Duodenal mucosa (tissue), 2 donors: ENCODE measurements around the gene ERN2.

ENCODE experiments used
- H3K27ac ChIP-seq: one replicate; pipeline ENCODE4 v1.7.0; 2013; ENCODE audit warnings: low read depth, low read length
- H3K27me3 ChIP-seq, 2 donors: one replicate each; pipeline ENCODE4 v1.7.0; 2013; ENCODE audit warnings: low read length in 2 of 2, control low read depth in 1 of 2; ENCODE audit not compliant: insufficient read depth in 2 of 2, control insufficient read depth in 1 of 2
- H3K36me3 ChIP-seq, 2 donors: one replicate each; pipeline ENCODE4 v1.7.0; 2013; ENCODE audit warnings: low read length in 2 of 2, control low read depth in 1 of 2; ENCODE audit not compliant: insufficient read depth in 2 of 2, control insufficient read depth in 1 of 2
- H3K4me1 ChIP-seq, 2 donors: one replicate each; pipeline ENCODE4 v1.7.0; 2013; ENCODE audit warnings: low read length in 2 of 2, control low read depth in 1 of 2; ENCODE audit not compliant: insufficient read depth in 2 of 2, control insufficient read depth in 1 of 2
- H3K4me3 ChIP-seq, 2 donors: one replicate each; pipeline ENCODE4 v1.7.0; 2013; ENCODE audit warnings: low read length in 2 of 2, low read depth in 1 of 2
- H3K9ac ChIP-seq, 2 donors: one replicate each; pipeline ENCODE4 v1.7.0; 2013; ENCODE audit warnings: low read length in 2 of 2, low read depth in 1 of 2
- H3K9me3 ChIP-seq, 2 donors: one replicate each; pipeline ENCODE4 v1.7.0; 2013; ENCODE audit warnings: low read length in 2 of 2, control low read depth in 1 of 2; ENCODE audit not compliant: control insufficient read depth in 1 of 2

The ERN2 gene

DNA sequence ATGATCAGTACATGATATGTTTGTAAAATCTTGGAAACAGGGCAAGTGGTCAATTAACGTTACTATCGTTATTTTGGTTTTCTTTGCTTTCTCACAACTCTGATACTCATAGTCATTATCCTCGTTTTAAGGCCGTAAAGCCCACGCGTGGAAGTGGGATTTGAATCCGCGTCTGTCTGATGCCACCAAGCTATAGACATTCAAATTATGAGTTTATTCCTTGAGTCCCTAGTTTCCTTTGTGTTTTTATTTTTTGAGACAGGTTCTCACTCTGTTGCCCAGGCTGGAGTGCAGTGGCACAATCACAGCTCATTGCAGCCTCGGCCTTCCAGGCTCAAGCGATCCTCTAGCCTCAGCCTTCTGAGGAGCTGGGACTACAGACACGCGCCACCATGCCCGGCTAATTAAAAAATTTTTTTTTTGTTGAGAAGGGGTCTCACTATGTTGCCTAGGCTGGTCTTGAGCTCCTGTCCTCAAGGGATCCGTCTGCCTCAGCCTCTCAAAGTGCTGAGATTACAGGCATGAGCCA, 70.7 kb downstream of the ERN2 start:
- Histone ChIP-seq H3K27ac (no peak overlapping the region), H3K4me3 (peak overlapping the region; percentile 83 to 98), H3K9me3 (no peaks in the 10 kb centered on the region), H3K36me3 (peaks cover 0 to 7% of the 10 kb centered on the region in 2 donors), H3K4me1 (peaks cover 18 to 21% of the 10 kb centered on the region in 2 donors), H3K27me3 (no peaks in the 10 kb centered on the region), H3K9ac (peak overlapping the region; percentile 69 to 97)

DNA sequence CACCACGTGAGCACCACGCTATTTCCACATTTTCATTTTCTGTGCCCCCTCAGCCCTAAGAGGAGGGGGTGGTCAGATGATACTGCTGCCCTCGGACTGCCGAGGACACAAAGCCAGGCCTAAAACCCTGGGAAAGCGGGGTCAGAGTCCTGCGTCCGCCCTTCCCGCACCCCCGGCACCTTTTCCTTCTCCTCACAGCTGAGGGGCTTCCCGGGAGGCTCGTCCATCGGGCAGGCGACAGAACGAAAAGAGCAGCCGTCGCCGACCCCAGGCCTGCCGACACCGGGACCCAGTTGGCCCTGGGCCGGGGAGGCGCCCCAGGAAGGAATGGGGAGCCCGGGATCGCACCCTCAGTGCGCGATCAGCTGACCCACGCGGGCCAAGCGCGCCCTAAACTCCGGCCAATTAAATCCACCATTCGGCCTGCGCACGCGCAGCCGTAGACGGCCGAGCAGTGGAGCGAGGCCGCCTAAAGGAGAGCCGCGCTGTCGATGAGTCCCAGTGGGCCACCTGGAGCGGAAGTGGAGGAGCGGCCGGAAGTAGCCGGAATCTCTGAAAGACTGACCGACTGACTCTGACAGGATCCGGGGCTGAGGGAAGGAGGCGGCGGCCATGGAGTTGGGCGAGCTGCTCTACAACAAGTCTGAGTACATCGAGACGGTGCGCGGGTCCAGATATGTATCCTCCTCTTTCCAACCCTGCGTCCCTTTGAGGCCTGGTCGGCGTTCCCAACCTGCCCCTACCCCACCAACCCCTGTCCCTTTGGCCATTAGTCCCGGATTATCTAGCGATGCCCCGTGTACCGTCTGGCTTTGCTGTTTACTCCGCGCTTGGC, 71.9 kb downstream of the ERN2 start, which contains the start of the genes DCTN5 and PALB2:
Gene DCTN5, plus strand, starts transcription at position 536 of the 835 bp plus-strand sequence. Its CDS starts 77 bp downstream, at position 613.
Gene PALB2, minus strand, starts transcription at position 380 of the 835 bp plus-strand sequence. Its CDS starts 153 bp downstream, at position 227.
- H3K9me3 ChIP-seq: no peaks in the 10 kb centered on the region
- H3K27me3 ChIP-seq: no peaks in the 10 kb centered on the region
- peak within 1 kb of the TSS; percentile 83 to 98 for H3K4me3 ChIP-seq
- peak within 1 kb of the TSS; percentile 69 to 97 for H3K9ac ChIP-seq
- H3K36me3 ChIP-seq: peaks cover 0 to 7% of the 10 kb centered on the region in 2 donors
- H3K27ac ChIP-seq: peak within 1 kb of the TSS; percentile 31
- peaks cover 18 to 21% of the 10 kb centered on the region in 2 donors for H3K4me1 ChIP-seq

DNA sequence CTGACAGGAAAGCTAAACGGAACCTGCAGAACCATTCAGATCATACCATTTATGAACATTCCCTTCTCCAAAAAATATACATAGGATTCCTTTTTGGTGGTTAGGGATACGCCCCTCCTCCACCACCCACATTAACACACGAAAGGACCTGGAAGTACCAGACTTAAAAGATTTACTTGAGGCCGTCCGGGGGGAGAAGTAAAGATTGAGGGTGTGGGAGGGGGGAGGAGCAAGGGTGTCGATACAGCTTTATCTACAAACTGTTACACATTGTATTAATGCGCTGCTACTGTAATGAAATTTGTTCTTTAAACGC, 72.4 kb downstream of the ERN2 start:
- peak overlapping the region; percentile 83 to 98 for H3K4me3 ChIP-seq
- peak overlapping the region; percentile 31 for H3K27ac ChIP-seq
- peak overlapping the region; percentile 69 to 97 for H3K9ac ChIP-seq
- no peaks in the 10 kb centered on the region for H3K9me3 ChIP-seq
- no peaks in the 10 kb centered on the region for H3K27me3 ChIP-seq
- peaks cover 18 to 21% of the 10 kb centered on the region in 2 donors for H3K4me1 ChIP-seq
- peaks cover 5 to 9% of the 10 kb centered on the region in 2 donors for H3K36me3 ChIP-seq
